ENCODE measurements around the gene SGIP1.

SGIP1 gene

GRCh38 chr1:66533804-66534740 is at the start of gene SGIP1:
Gene SGIP1, plus strand, starts transcription at chr1:66534153. Its CDS starts 206 bp downstream, at chr1:66534359.
- no peak for DNase-seq

GRCh38 chr1:66489151-66489550 is 44.8 kb upstream of the SGIP1 start:
- DNase-seq, result no peak

- DNase-seq, result no peak
Observed at GRCh38 chr1:66489972-66490601, 43.9 kb upstream of the SGIP1 start.

GRCh38 chr1:66490816-66491215 is 43.1 kb upstream of the SGIP1 start:
- DNase-seq, result no peak

- no peak for DNase-seq
Observed at GRCh38 chr1:66492424-66492823, 41.5 kb upstream of the SGIP1 start.

GRCh38 chr1:66493731-66494130 is 40.2 kb upstream of the SGIP1 start:
- no peak for DNase-seq

- DNase-seq, result no peak
Observed at GRCh38 chr1:66494482-66494881, 39.5 kb upstream of the SGIP1 start.

- DNase-seq, result no peak
Observed at GRCh38 chr1:66495495-66495894, 38.5 kb upstream of the SGIP1 start.

GRCh38 chr1:66497910-66498309 is 36.0 kb upstream of the SGIP1 start:
- DNase-seq, result no peak

- DNase-seq, result no peak
Observed at GRCh38 chr1:66500301-66500700, 33.7 kb upstream of the SGIP1 start.

- DNase-seq, result no peak
Observed at GRCh38 chr1:66502086-66502485, 31.9 kb upstream of the SGIP1 start.

- peak; percentile 71 for DNase-seq
Observed at GRCh38 chr1:66503841-66504470, 30.0 kb upstream of the SGIP1 start.

- no peak for DNase-seq
Observed at GRCh38 chr1:66505671-66506392, 28.1 kb upstream of the SGIP1 start.

GRCh38 chr1:66506393-66506687 is 27.6 kb upstream of the SGIP1 start:
- DNase-seq, result no peak

GRCh38 chr1:66506991-66507390 is 27.0 kb upstream of the SGIP1 start:
- no peak for DNase-seq

- DNase-seq, result no peak
Observed at GRCh38 chr1:66510407-66510806, 23.5 kb upstream of the SGIP1 start.

- DNase-seq, result no peak
Observed at GRCh38 chr1:66511118-66511517, 22.8 kb upstream of the SGIP1 start.

GRCh38 chr1:66517959-66518358 is 16.0 kb upstream of the SGIP1 start:
- no peak for DNase-seq

- DNase-seq, result no peak
Observed at GRCh38 chr1:66518654-66519053, 15.3 kb upstream of the SGIP1 start.

- peak; percentile 81 for DNase-seq
Observed at GRCh38 chr1:66519992-66520391, 14.0 kb upstream of the SGIP1 start.

GRCh38 chr1:66520655-66521054 is 13.3 kb upstream of the SGIP1 start:
- DNase-seq, result no peak

- no peak for DNase-seq
Observed at GRCh38 chr1:66521721-66522365, 12.1 kb upstream of the SGIP1 start.

- DNase-seq, result no peak
Observed at GRCh38 chr1:66523562-66523961, 10.4 kb upstream of the SGIP1 start.
